GM18907 (cell line): ENCODE measurements around the gene ZMYM3.

Experiments used
- ATAC-seq: cut with Tn5 transposase; IDR thresholded peaks from one replicate; pipeline ENCODE4 v1.9.1; 2021; ENCODE audit warnings: mild to moderate bottlenecking, moderate library complexity; ENCODE audit not compliant: unreplicated experiment

ZMYM3 gene

DNA sequence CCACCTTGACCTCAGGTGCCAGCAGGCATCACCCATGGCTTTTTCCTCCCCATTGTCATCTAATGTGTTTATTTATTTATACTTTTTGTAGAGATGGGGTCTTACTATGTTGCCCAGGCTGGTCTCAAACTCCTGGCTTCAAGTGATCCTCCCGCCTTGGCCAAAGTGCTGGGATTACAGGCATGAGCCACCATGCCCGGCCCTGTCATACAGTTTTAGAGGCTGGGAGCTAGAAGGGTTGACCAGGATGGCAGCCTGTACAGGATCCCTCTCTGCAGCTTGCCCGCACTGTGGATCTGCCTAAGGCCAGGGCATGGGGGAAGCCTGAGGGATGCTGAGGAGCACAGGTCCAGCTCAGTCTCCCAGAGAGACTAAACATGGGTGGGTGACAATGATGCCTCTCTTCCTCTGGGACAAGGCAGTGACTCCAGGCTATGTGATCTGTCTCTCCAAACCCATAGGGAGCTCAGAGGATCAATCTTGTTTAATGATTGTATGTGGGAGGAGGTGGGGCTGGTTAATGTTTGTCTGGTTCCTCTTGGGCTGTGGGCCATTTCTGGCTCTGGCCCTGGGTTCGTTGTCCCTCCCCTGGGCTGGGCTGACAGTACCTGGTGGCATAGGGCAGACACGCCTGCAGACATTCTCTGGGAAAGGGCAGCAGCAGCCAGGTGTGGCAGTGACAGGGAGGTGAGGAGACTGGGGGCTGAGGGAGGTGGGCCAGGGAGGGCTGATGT lies 39.2 kb downstream of the ZMYM3 start:
- ATAC-seq = no peak

DNA sequence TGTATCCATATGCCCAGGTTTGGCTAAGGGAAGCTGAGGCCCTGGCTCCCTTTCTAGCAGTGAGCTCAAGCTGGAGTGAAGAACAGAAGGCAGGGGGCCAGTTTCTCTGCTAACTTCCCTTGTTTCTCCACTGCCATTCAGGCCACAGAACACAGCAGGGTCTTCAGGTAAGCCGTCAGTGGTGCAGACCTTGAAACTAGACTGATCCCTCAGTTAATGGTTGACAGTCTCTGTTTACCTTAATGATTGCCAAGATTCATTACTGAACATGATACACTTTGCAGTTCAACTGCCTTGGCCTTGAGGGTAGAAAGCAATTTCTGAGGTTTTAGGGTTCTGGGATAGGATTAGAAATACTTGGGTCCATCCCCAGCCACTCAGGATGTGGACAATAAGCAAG lies 39.8 kb downstream of the ZMYM3 start:
- ATAC-seq = no peak

DNA sequence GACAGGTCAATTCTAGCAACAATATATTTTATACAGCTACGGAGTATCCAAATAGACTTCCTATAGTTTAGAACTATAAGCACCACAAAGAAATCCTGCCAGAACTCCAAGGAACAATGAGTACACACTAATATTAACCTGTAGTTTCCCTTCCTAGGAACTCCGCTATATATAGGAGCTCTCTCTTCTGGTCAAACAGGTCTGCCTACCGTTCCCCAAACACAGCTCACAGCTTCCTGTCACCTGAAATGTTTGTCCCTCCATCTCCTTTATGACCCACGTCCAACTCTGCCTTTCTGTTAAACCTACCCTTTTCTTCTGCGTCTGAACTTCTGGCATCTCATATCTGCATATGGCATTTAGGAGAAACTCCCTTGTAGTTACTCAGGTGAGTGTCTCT lies 41.4 kb downstream of the ZMYM3 start:
- no peak for ATAC-seq

DNA sequence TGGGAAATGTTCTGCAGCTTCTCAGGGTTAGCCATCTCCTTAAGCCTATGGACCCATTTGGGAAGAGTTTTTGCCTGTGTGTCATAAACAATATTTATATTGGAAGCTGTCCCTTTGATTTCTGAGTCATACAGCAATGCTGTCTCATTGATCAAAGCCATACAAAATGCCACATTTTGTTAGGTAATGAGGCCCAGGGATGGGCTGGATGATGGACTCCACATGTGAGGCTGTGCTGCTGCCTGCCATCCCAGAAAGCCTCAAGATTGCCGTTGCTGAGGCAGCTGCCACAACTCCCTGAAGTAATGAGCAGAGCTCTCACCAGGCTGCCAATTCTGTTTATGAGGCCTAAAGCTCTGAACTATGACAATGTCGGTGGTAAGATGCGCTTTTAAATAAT lies 43.1 kb downstream of the ZMYM3 start:
- ATAC-seq = no peak

DNA sequence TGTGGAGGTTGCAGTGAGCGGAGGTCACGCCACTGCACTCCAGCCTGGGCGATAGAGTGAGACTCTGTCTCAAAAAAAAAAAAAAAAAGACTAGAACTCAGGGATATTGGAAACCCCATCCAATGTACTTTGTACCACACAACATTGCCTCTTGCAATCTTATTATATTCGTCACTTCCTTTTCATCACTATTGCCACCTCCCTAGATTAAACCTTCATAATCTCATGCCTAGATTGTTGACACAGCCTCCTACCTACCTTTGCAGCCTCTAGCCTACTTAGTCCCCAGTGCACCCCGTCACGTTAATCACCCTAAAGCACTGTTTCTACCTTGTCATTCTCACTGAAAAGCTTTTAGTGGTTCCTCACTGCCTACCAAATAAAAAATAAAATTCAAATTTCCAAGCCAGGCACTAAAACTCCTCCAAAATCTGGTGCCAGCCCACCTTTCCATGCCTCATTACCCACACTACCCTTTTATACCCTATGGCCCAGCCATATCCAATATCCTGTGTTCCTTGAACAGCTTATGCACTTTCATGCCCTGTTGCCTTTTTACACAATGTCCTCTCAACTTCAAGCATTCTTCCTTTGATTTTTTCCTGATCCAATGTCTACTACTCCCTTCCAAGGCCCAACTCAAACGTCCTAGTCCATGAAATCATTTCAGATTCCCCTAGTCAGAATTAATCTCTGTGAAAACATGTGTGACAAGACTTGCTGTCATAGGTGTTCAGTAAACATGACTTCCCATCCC lies 54.5 kb downstream of the ZMYM3 start:
- ATAC-seq = no peak

DNA sequence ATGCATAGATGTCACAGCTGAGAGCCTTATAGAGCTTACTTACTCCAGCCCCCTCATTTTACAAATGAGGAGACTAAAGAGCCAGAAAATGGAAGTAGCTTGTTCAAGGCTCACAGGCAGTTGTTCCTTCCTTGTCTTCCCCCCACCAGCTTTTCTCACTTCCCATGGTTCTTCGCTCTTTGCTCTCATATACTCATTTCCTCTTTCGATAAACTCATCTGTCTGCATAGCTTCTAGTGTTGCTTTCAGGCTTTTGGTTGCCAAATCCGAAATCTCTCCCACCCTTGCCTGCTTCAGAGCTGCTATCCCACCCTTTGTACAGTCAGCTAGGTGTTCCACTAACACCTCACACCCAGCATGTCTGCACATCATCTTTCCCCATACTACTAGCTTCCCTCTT lies 55.9 kb downstream of the ZMYM3 start:
- ATAC-seq = no peak

DNA sequence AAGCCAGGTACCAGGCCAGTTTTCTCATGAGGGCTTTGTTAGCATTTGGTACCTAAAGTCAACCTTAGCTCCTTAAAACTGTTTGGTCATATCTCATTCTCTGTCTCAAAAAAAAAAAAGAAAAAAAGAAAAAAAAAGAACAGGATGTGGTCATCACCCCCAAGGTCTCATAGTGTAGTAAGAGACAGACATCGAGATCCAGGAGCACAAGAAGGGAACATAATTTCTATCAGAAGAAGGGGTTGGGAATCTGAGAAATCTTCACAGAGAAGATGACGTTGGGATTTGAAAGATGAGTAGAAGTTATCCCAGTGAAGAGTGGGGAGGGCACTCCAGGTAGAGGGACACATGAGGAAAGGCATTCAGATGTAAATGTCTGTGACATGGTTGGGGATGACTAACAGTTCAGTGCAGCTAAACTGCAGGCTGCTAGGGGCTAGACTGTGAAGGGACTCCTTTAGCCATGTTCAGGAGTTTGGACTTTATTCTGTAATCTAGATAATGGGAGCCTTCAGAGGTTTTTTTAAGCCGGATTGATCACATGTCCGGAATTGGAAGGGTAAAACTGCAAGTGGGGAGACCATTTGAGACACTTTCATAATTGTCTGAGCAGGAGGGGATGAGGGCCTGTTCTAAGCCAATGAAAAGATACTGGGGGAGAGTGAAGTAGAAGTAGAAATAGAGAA lies 57.8 kb downstream of the ZMYM3 start:
- peak; percentile 54 for ATAC-seq

DNA sequence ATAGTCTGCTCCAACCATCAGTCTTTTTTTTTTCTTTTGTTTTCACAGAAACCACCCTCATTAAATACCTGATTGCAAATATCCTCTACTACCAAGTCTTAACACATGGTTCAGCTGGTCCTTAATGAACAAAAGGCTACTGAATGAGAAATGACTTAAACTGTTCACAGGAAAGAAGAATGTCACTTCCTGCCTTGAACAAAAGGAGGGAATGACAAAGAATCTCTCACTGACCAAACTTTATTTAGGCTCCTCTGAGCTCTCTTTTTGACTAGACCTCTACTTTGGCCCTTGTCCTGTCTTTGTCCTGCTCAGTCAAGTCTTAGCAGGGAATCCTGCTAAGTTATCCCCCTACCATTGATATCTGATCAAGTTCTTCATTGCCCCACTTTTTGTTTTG lies 62.7 kb downstream of the ZMYM3 start:
- ATAC-seq = no peak
